Naive thymus-derived CD8-positive, alpha-beta T cell (primary cell): Measurements from ENCODE around the gene ENTHD1. TPM values are rescaled to one million over a fixed set of nuclear protein-coding genes. Genes with fewer than 3 reads are reported as not detected.

Experiments used
- ATAC-seq, 2 donors: fragments of 150-1000 bp; cut with Tn5 transposase in 1 of 2; sonication (Bioruptor Pico), chemical (Tn5 transposase) in 1 of 2; 1 replicate in 1 of 2; 2 replicates in 1 of 2; pipeline ENCODE4 v1.10.0; 2021; ENCODE audit warnings: mild to moderate bottlenecking in 2 of 2, moderate library complexity in 2 of 2
- POLR2A ChIA-PET: fragments of 350-600 bp; sonication (Branson Sonifier 250); formaldehyde crosslinking; loops from one replicate; lab custom pipeline; 2021; ENCODE audit warnings: antibody characterized with exemption; lab: Charles Lee
- DNase-seq, 10 donors: peaks; one replicate each; pipeline versions ENCODE4 v3.0.0 to v3.0.0-alpha.2; 2020 to 2022
- H3K27ac Mint-ChIP-seq, 10 donors: one replicate each; pipeline ENCODE4 v1.8.0; 2020 to 2022; ENCODE audit warnings: mild to moderate bottlenecking in 10 of 10, mixed read lengths in 10 of 10, moderate library complexity in 4 of 10, inconsistent platforms in 1 of 10
- H3K27me3 Mint-ChIP-seq, 5 donors: one replicate each; pipeline ENCODE4 v1.8.0; 2021 to 2022; ENCODE audit warnings: mixed read lengths in 5 of 5
- H3K36me3 Mint-ChIP-seq, 3 donors: one replicate each; pipeline ENCODE4 v1.8.0; 2020 to 2022; ENCODE audit warnings: mixed read lengths in 3 of 3, mild to moderate bottlenecking in 2 of 3, inconsistent platforms in 1 of 3
- H3K4me1 Mint-ChIP-seq, 4 donors: one replicate each; pipeline ENCODE4 v1.8.0; 2021 to 2022; ENCODE audit warnings: mixed read lengths in 4 of 4
- H3K4me3 Mint-ChIP-seq, 10 donors: one replicate each; pipeline ENCODE4 v1.8.0; 2020 to 2022; ENCODE audit warnings: mild to moderate bottlenecking in 10 of 10, mixed read lengths in 10 of 10, moderate library complexity in 6 of 10, inconsistent platforms in 1 of 10
- H3K9me3 Mint-ChIP-seq, 9 donors: one replicate each; pipeline ENCODE4 v1.8.0; 2020 to 2022; ENCODE audit warnings: mixed read lengths in 9 of 9, mild to moderate bottlenecking in 3 of 9, inconsistent platforms in 1 of 9, moderate library complexity in 1 of 9
- polyA plus RNA-seq, 3 donors: library from polyadenylated mRNA; unstranded; fragments of 300-500 nt; fragmentation: Illumina TruSeq; gene quantifications; one replicate each; pipeline ENCODE4 v1.2.3, GENCODE V29; 2021
- total RNA-seq, 8 experiments: library from RNA in 2 of 8; stranded (reverse) in 2 of 8; gene quantifications; one replicate each; pipeline ENCODE4 v1.2.3 and lab custom pipeline; 2021 to 2026

Gene ENTHD1
- total and polyA plus RNA-seq, 5 experiments from 2014 or later: 0.20 to 0.41 (median 0.36) TPM

GRCh38 chr22:39771486-39771885 lies 122.1 kb downstream of the ENTHD1 start:
- Mint-ChIP-seq H3K27ac (no peak overlapping the region), H3K9me3 (peaks cover 0 to 14% (median 4%) of the 10 kb centered on the region in 9 donors), H3K36me3 (peaks cover 0 to 17% (median 12%) of the 10 kb centered on the region in 3 donors), H3K27me3 (peaks cover 0 to 5% (median 3%) of the 10 kb centered on the region in 5 donors), H3K4me1 (peaks cover 9 to 19% (median 16%) of the 10 kb centered on the region in 4 donors), H3K4me3 (no peak overlapping the region)
- no peak for DNase-seq
- POLR2A ChIA-PET: no interaction called here
- no peak for ATAC-seq

- Mint-ChIP-seq H3K27me3 (peaks cover 0 to 10% (median 8%) of the 10 kb centered on the region in 5 donors), H3K4me3 (no peak overlapping the region), H3K36me3 (peaks cover 0 to 11% (median 4%) of the 10 kb centered on the region in 3 donors), H3K9me3 (peaks cover 0 to 5% (median 0%) of the 10 kb centered on the region in 9 donors), H3K4me1 (peaks cover 0 to 4% (median 1%) of the 10 kb centered on the region in 4 donors), H3K27ac (no peak overlapping the region)
- ATAC-seq (no peak), DNase-seq (no peak)
- POLR2A ChIA-PET: interaction anchor here (0.6 to 0.7 kb wide), 2 partner anchors 114 to 278 kb away, joined by 4 to 10 read pairs; no protein-coding TSS in a partner anchor
These were observed 127.9 kb downstream of the ENTHD1 start for GRCh38 chr22:39765661-39766060.

GRCh38 chr22:39765046-39765445 lies 128.5 kb downstream of the ENTHD1 start:
- POLR2A ChIA-PET: no interaction called here
- H3K4me3 Mint-ChIP-seq: no peak overlapping the region
- H3K4me1 Mint-ChIP-seq: peaks cover 0 to 4% (median 1%) of the 10 kb centered on the region in 4 donors
- peaks cover 0 to 12% (median 8%) of the 10 kb centered on the region in 5 donors for H3K27me3 Mint-ChIP-seq
- no peak overlapping the region for H3K27ac Mint-ChIP-seq
- peaks cover 0 to 11% (median 4%) of the 10 kb centered on the region in 3 donors for H3K36me3 Mint-ChIP-seq
- DNase-seq (no peak), ATAC-seq (no peak)
- peaks cover 0 to 5% (median 0%) of the 10 kb centered on the region in 9 donors for H3K9me3 Mint-ChIP-seq

- no peaks in the 10 kb centered on the region for H3K9me3 Mint-ChIP-seq
- POLR2A ChIA-PET: no interaction called here
- H3K4me1 Mint-ChIP-seq: peaks cover 0 to 4% (median 0%) of the 10 kb centered on the region in 4 donors
- no peak overlapping the region for H3K27ac Mint-ChIP-seq
- DNase-seq (no peak), ATAC-seq (no peak)
- H3K36me3 Mint-ChIP-seq: no peaks in the 10 kb centered on the region
- no peak overlapping the region for H3K4me3 Mint-ChIP-seq
- H3K27me3 Mint-ChIP-seq: peaks cover 0 to 11% (median 6%) of the 10 kb centered on the region in 5 donors
These were observed 130.3 kb downstream of the ENTHD1 start for GRCh38 chr22:39763276-39763675.

- Mint-ChIP-seq H3K4me1 (peaks cover 6 to 21% (median 14%) of the 10 kb centered on the region in 4 donors), H3K4me3 (no peak overlapping the region), H3K9me3 (no peaks in the 10 kb centered on the region), H3K27me3 (peaks cover 0 to 7% (median 0%) of the 10 kb centered on the region in 5 donors), H3K27ac (no peak overlapping the region), H3K36me3 (no peaks in the 10 kb centered on the region)
- ATAC-seq (no peak), DNase-seq (no peak)
- POLR2A ChIA-PET: no interaction called here
These were observed 142.8 kb downstream of the ENTHD1 start for GRCh38 chr22:39750759-39751158.

- peaks cover 0 to 5% (median 0%) of the 10 kb centered on the region in 5 donors for H3K27me3 Mint-ChIP-seq
- no peaks in the 10 kb centered on the region for H3K36me3 Mint-ChIP-seq
- peaks cover 9 to 28% (median 18%) of the 10 kb centered on the region in 4 donors for H3K4me1 Mint-ChIP-seq
- POLR2A ChIA-PET: interaction anchor here (0.7 kb wide), 1 partner anchor 24 kb away, joined by 4 read pairs; no protein-coding TSS in a partner anchor
- H3K9me3 Mint-ChIP-seq: no peaks in the 10 kb centered on the region
- H3K4me3 Mint-ChIP-seq: no peak overlapping the region
- ATAC-seq (no peak), DNase-seq (no peak)
- H3K27ac Mint-ChIP-seq: peak overlapping the region in 1 of 10 donors; percentile 0
These were observed 144.7 kb downstream of the ENTHD1 start for GRCh38 chr22:39748877-39749276.

GRCh38 chr22:39746600-39747262 lies 146.8 kb downstream of the ENTHD1 start:
- ATAC-seq (peak in 1 of 2 donors; percentile 32), DNase-seq (no peak)
- Mint-ChIP-seq H3K36me3 (peaks cover 0 to 1% (median 0%) of the 10 kb centered on the region in 3 donors), H3K27me3 (peaks cover 0 to 4% (median 0%) of the 10 kb centered on the region in 5 donors), H3K4me3 (no peak overlapping the region), H3K9me3 (no peaks in the 10 kb centered on the region), H3K27ac (peak overlapping the region in 2 of 10 donors; percentile 3 to 70), H3K4me1 (peaks cover 8 to 25% (median 17%) of the 10 kb centered on the region in 4 donors)
- POLR2A ChIA-PET: no interaction called here

- Mint-ChIP-seq H3K4me1 (peaks cover 8 to 21% (median 14%) of the 10 kb centered on the region in 4 donors), H3K4me3 (peak overlapping the region in 1 of 10 donors; percentile 15), H3K27me3 (peaks cover 0 to 5% (median 0%) of the 10 kb centered on the region in 5 donors), H3K9me3 (peaks cover 0 to 5% (median 0%) of the 10 kb centered on the region in 9 donors), H3K27ac (peak overlapping the region in 5 of 10 donors; percentile 1 to 70 (median 3)), H3K36me3 (peaks cover 0 to 5% (median 1%) of the 10 kb centered on the region in 3 donors)
- POLR2A ChIA-PET: no interaction called here
- no peak for ATAC-seq
- no peak for DNase-seq
These were observed 147.8 kb downstream of the ENTHD1 start for GRCh38 chr22:39745789-39746188.

- peaks cover 0 to 8% (median under 1%) of the 10 kb centered on the region in 9 donors for H3K9me3 Mint-ChIP-seq
- peaks cover 0 to 7% (median 3%) of the 10 kb centered on the region in 3 donors for H3K36me3 Mint-ChIP-seq
- no peak for DNase-seq
- H3K27ac Mint-ChIP-seq: no peak overlapping the region
- ATAC-seq: no peak
- peaks cover 0 to 5% (median 0%) of the 10 kb centered on the region in 5 donors for H3K27me3 Mint-ChIP-seq
- H3K4me1 Mint-ChIP-seq: peaks cover 8 to 21% (median 13%) of the 10 kb centered on the region in 4 donors
- no peak overlapping the region for H3K4me3 Mint-ChIP-seq
- POLR2A ChIA-PET: no interaction called here
These were observed 149.2 kb downstream of the ENTHD1 start for GRCh38 chr22:39744353-39744752.

- ATAC-seq: no peak
- POLR2A ChIA-PET: no interaction called here
- no peak for DNase-seq
- Mint-ChIP-seq H3K27me3 (peaks cover 0 to 5% (median 0%) of the 10 kb centered on the region in 5 donors), H3K9me3 (peaks cover 0 to 10% (median 2%) of the 10 kb centered on the region in 9 donors), H3K4me1 (peaks cover 8 to 21% (median 13%) of the 10 kb centered on the region in 4 donors), H3K36me3 (peaks cover 0 to 10% (median 3%) of the 10 kb centered on the region in 3 donors), H3K27ac (no peak overlapping the region), H3K4me3 (no peak overlapping the region)
These were observed 149.6 kb downstream of the ENTHD1 start for GRCh38 chr22:39743935-39744334.

GRCh38 chr22:39739338-39740027 lies 154.1 kb downstream of the ENTHD1 start:
- Mint-ChIP-seq H3K27ac (no peak overlapping the region), H3K27me3 (peaks cover 0 to 24% (median 9%) of the 10 kb centered on the region in 5 donors), H3K4me3 (no peak overlapping the region), H3K36me3 (peaks cover 0 to 10% (median 3%) of the 10 kb centered on the region in 3 donors), H3K4me1 (peaks cover 0 to 2% (median 0%) of the 10 kb centered on the region in 4 donors), H3K9me3 (peaks cover 0 to 10% (median 2%) of the 10 kb centered on the region in 9 donors)
- DNase-seq (no peak), ATAC-seq (no peak)
- POLR2A ChIA-PET: no interaction called here

- H3K27me3 Mint-ChIP-seq: peaks cover 0 to 26% (median 9%) of the 10 kb centered on the region in 5 donors
- POLR2A ChIA-PET: no interaction called here
- no peaks in the 10 kb centered on the region for H3K4me1 Mint-ChIP-seq
- H3K9me3 Mint-ChIP-seq: peaks cover 0 to 10% (median 2%) of the 10 kb centered on the region in 9 donors
- ATAC-seq: no peak
- no peak overlapping the region for H3K4me3 Mint-ChIP-seq
- peaks cover 0 to 10% (median 3%) of the 10 kb centered on the region in 3 donors for H3K36me3 Mint-ChIP-seq
- no peak for DNase-seq
- H3K27ac Mint-ChIP-seq: no peak overlapping the region
These were observed 154.8 kb downstream of the ENTHD1 start for GRCh38 chr22:39738746-39739145.
